SU-DHL-6 (cell line): ENCODE results near the gene MATN1.

Experiments used
- H2AFZ ChIP-seq: fragments of 200-600 bp; sonication (generic); 2 replicates; pipeline ENCODE4 v1.6.1; 2014; ENCODE audit warnings: low read depth, mild to moderate bottlenecking, moderate library complexity, mixed read lengths, antibody characterized with exemption, low read length; ENCODE audit not compliant: severe bottlenecking
- H3F3A ChIP-seq: fragments of 200-600 bp; shearing (Covaris generic); 2 replicates; pipeline ENCODE4 v1.6.0; 2016; ENCODE audit warnings: antibody characterized with exemption, mild to moderate bottlenecking; ENCODE audit not compliant: insufficient read depth
- H3K27ac ChIP-seq: fragments of 200-600 bp; sonication (generic); 2 replicates; pipeline ENCODE4 v1.5.1; 2016; ENCODE audit warnings: low read depth, mild to moderate bottlenecking, low read length, moderate library complexity, mixed read lengths
- H3K27me3 ChIP-seq: fragments of 200-600 bp; sonication (generic), shearing (Covaris generic); 2 replicates; pipeline ENCODE4 v1.6.0; 2014; ENCODE audit warnings: mild to moderate bottlenecking, low read length
- H3K36me3 ChIP-seq: fragments of 200-600 bp; sonication (generic); 2 replicates; pipeline ENCODE4 v1.6.1; 2014; ENCODE audit warnings: mild to moderate bottlenecking, low read length, mixed read lengths
- H3K4me2 ChIP-seq: fragments of 300-600, 200-600 bp; shearing (Covaris generic), sonication (generic); 2 replicates; pipeline ENCODE4 v1.6.0; 2014; ENCODE audit warnings: low read length, low read depth, mild to moderate bottlenecking; ENCODE audit not compliant: poor library complexity, severe bottlenecking
- H3K4me3 ChIP-seq: fragments of 200-600 bp; sonication (generic); 2 replicates; pipeline ENCODE4 v1.5.1; 2014; ENCODE audit warnings: antibody characterized with exemption, low read length, mild to moderate bottlenecking, mixed read lengths; ENCODE audit not compliant: insufficient read depth, poor library complexity, severe bottlenecking
- H3K79me2 ChIP-seq: fragments of 200-600 bp; sonication (generic); 2 replicates; pipeline ENCODE4 v1.6.1; 2014; ENCODE audit warnings: mild to moderate bottlenecking, low read length, moderate library complexity; ENCODE audit not compliant: insufficient read depth
- H3K9ac ChIP-seq: fragments of 200-600 bp; sonication (generic); 2 replicates; pipeline ENCODE4 v1.7.0; 2014; ENCODE audit warnings: mild to moderate bottlenecking, low read length
- H3K9me2 ChIP-seq: fragments of 200-600 bp; sonication (generic); replicated peaks from 2 replicates; pipeline ENCODE4 v1.6.1; 2014; ENCODE audit warnings: low read length; ENCODE audit not compliant: insufficient read depth
- H3K9me3 ChIP-seq: fragments of 200-600 bp; sonication (generic); 2 replicates; pipeline ENCODE4 v1.6.1; 2014; ENCODE audit warnings: low read length, mixed read lengths; ENCODE audit not compliant: insufficient read depth
- H4K20me1 ChIP-seq: fragments of 200-600 bp; sonication (generic); 2 replicates; pipeline ENCODE4 v1.6.1; 2014; ENCODE audit warnings: low read depth, mild to moderate bottlenecking, antibody characterized with exemption, low read length, moderate library complexity, mixed read lengths
- CTCF ChIP-seq: fragments of 200-600 bp; sonication (generic); IDR thresholded peaks from one replicate; pipeline ENCODE4 v1.5.1; 2017; ENCODE audit warnings: antibody characterized with exemption, mild to moderate bottlenecking, low read length, moderate library complexity; ENCODE audit not compliant: insufficient read depth, poor library complexity, severe bottlenecking
- EZH2phosphoT487 ChIP-seq: fragments of 200-600 bp; sonication (generic), shearing (Covaris generic); conservative IDR thresholded peaks from 2 replicates; pipeline ENCODE4 v1.6.1; 2018; ENCODE audit warnings: mild to moderate bottlenecking, antibody characterized with exemption, low read length, moderate library complexity, mixed read lengths

The MATN1 gene

DNA sequence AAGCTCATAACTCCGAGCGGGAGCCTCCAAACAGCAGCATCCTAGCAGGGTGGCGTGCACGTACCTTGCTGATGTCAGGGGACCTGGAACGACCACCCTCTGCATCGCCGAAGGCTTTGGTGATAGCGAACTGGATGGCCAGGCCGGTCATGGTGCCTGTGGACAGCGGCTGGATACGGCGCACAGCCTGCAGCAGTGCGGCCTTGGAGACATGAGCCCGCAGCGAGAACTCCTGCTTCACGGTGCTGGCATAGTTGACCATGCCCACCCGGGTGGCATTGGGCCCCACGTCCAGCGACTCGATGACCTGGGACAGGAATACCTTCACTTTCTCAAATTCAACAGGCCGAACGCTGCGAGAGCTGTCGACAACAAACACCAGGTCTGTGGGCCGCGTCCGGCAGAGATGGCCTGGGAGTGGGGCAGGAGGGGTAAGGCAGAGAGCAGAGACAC is 2.0 kb downstream of the MATN1 start:
- H3K79me2 ChIP-seq = no peaks in the 10 kb centered on the region
- H3F3A ChIP-seq = no peaks in the 10 kb centered on the region
- H3K27me3 ChIP-seq = no peaks in the 10 kb centered on the region
- no peak overlapping the region for H3K27ac ChIP-seq
- TF ChIP-seq EZH2phosphoT487 (no peak), CTCF (no peak)
- no peak overlapping the region for H3K4me3 ChIP-seq
- no peaks in the 10 kb centered on the region for H3K9me2 ChIP-seq
- no peak overlapping the region for H2AFZ ChIP-seq
- H3K4me2 ChIP-seq = no peak overlapping the region
- H4K20me1 ChIP-seq = no peaks in the 10 kb centered on the region
- no peaks in the 10 kb centered on the region for H3K36me3 ChIP-seq
- H3K9ac ChIP-seq = no peak overlapping the region
- no peaks in the 10 kb centered on the region for H3K9me3 ChIP-seq

GRCh38 chr1:30720271-30721223 is 2.8 kb downstream of the MATN1 start:
- 0 out of 2 replicates have a peak, but pooled peaks cover 2% of the 10 kb centered on the region for H3K9me3 ChIP-seq
- H3K9ac ChIP-seq = no peak overlapping the region
- no peaks in the 10 kb centered on the region for H3K9me2 ChIP-seq
- no peaks in the 10 kb centered on the region for H3F3A ChIP-seq
- no peaks in the 10 kb centered on the region for H4K20me1 ChIP-seq
- no peak overlapping the region for H3K27ac ChIP-seq
- no peak overlapping the region for H2AFZ ChIP-seq
- H3K4me3 ChIP-seq = no peak overlapping the region
- no peak for TF ChIP-seq CTCF
- TF ChIP-seq EZH2phosphoT487 = no peak
- peak overlapping the region; percentile 19 for H3K4me2 ChIP-seq
- H3K36me3 ChIP-seq = no peaks in the 10 kb centered on the region
- no peaks in the 10 kb centered on the region for H3K79me2 ChIP-seq
- no peaks in the 10 kb centered on the region for H3K27me3 ChIP-seq

DNA sequence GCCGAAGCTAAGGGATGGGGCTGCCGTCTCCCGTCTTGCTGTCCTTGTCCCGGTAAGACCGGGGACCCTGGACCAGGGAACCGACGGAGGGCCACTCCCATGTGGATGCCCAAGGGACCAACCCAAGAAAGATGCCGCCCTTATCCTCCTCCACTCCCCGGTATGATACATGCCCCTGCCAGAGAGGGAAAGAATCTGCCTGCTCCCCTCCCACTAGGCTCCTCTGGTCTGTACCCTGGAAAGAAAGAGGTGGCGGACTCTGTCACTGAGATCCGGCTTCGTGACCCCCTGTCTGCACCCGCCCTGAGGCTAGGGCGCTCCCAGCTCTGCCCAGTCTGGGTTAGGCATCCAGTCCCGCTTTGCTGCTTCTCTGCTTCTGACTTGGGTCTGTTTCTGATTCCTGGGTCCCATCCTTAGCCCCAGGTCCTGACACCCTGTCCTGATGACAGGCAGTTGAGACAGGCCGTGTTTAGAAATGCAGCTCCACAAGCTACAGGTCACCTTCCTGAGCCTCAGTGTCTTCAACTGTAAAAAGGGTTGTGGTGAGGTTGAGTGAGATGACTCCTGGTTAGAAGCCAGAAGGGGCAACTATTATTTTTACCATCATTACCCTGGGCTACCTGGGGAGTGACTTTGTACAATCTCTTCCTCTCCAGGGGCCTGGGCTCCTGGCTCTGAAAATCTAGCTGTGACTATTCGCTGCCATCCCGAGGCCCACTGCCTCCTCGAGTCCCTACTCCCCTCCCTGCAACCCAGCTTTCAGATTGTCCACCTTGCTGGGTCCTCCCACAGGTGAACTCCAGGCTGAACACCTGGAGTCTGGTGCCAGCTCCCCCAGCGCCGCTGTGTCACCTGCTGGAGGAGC is 3.7 kb downstream of the MATN1 start:
- Histone ChIP-seq H3K4me3 (peak overlapping the region; percentile 69), H3K79me2 (no peaks in the 10 kb centered on the region), H3K27ac (no peak overlapping the region), H3K9me2 (no peaks in the 10 kb centered on the region), H3K9me3 (0 out of 2 replicates have a peak, but pooled peaks cover 4% of the 10 kb centered on the region), H3K36me3 (no peaks in the 10 kb centered on the region), H4K20me1 (no peaks in the 10 kb centered on the region), H2AFZ (no peak overlapping the region), H3K4me2 (peak overlapping the region; percentile 93), H3K9ac (peak overlapping the region; percentile 74), H3F3A (no peaks in the 10 kb centered on the region), H3K27me3 (no peaks in the 10 kb centered on the region)
- TF ChIP-seq EZH2phosphoT487 (no peak), CTCF (no peak)
